Astrocyte (in vitro differentiated cells and primary cell): Measurements from ENCODE around the gene PBRM1.

Experiments used
- EZH2 ChIP-seq: IDR thresholded peaks from 2 replicates; pipeline ENCODE4 v1.6.1; 2012; ENCODE audit warnings: mild to moderate bottlenecking, low read length, inconsistent platforms; ENCODE audit not compliant: insufficient read depth
- TF ChIP-seq, protein P1 (sequence below): IDR thresholded peaks from 2 replicates; pipeline ENCODE4 v1.5.1; 2011; ENCODE audit warnings: low read depth, mild to moderate bottlenecking, inconsistent platforms, low read length, moderate library complexity; ENCODE audit not compliant: insufficient read depth

GRCh38 chr3:52518723-52519444 lies 166.8 kb downstream of the PBRM1 start:
- TF ChIP-seq, protein P1, sequence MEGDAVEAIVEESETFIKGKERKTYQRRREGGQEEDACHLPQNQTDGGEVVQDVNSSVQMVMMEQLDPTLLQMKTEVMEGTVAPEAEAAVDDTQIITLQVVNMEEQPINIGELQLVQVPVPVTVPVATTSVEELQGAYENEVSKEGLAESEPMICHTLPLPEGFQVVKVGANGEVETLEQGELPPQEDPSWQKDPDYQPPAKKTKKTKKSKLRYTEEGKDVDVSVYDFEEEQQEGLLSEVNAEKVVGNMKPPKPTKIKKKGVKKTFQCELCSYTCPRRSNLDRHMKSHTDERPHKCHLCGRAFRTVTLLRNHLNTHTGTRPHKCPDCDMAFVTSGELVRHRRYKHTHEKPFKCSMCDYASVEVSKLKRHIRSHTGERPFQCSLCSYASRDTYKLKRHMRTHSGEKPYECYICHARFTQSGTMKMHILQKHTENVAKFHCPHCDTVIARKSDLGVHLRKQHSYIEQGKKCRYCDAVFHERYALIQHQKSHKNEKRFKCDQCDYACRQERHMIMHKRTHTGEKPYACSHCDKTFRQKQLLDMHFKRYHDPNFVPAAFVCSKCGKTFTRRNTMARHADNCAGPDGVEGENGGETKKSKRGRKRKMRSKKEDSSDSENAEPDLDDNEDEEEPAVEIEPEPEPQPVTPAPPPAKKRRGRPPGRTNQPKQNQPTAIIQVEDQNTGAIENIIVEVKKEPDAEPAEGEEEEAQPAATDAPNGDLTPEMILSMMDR: no peak
- no peak for TF ChIP-seq EZH2
